GM19025 (cell line): Measurements from ENCODE around the gene SPTB.

ENCODE experiments used
- ATAC-seq: cut with Tn5 transposase; IDR thresholded peaks from one replicate; pipeline ENCODE4 v1.9.1; 2021; ENCODE audit warnings: mild to moderate bottlenecking, low read depth, moderate library complexity; ENCODE audit not compliant: unreplicated experiment

Gene SPTB

GRCh38 chr14:64855721-64856528 lies 23.8 kb downstream of the SPTB start:
- ATAC-seq = no peak

GRCh38 chr14:64850369-64851137 lies 29.2 kb downstream of the SPTB start:
- no peak for ATAC-seq

DNA sequence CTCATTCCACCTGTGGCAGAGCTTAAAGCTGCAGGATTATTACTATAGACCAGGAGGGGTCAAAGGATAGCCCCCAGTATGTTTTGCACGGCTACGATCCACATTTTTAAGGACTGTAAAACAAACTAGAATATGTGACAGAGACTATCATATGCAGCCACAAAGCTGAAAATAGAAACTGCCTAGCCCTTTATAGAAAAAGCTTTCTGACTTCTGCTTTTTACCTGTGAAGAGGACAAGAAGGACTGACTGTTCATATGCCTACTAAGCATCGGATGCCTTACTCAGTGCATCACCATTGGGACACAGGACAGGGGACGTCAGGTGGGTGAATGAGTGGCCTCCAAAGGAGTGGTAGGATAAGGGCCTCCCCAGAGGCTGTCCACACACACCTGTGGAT lies 29.8 kb downstream of the SPTB start:
- no peak for ATAC-seq

GRCh38 chr14:64848239-64848638 lies 31.5 kb downstream of the SPTB start:
- ATAC-seq = no peak

- no peak for ATAC-seq
Observed at GRCh38 chr14:64846319-64846718, 33.4 kb downstream of the SPTB start.

DNA sequence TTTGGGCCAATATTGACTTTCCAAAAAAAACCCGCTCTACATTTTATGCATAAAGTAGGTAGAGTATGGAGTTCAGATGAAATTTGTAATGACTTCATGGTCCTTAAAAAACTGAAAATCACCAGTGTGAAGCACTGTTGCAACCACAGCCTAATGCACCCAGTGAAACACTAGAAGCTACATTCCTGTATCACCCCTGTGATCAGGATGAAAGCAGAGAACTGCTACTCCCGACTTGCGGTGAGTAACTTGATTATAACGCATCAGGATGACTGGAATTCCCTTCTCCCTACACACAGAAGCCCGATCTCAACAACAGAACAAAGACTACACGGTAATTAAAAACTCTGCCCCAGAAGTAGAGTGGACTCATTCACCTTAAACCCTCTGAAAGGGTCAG lies 33.8 kb downstream of the SPTB start:
- ATAC-seq = no peak

DNA sequence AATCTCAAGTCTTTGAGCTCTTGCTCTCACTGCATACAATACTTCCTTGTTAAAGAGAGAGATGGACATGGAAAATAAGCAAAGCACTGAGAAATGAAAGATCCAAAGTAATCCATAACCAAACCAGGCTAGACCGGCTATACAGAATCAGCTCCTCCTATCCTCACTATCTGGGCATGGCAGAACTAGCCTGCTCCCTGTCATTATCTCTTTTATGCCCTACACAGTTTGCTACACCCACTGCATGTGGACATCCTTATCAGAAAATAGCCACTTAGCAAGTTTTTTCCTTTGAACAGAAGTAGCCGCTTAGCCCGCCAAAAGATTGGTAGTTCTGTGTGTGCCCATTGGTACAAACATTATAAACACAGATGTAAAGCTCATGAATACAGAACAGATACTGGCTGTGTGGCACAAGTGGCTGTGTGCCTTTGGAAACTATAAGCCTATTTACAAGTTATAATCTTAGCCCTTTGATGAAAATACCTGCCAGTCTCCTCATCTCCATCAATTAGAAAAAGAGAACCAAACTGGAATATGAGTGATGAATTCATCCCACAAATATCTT lies 34.7 kb downstream of the SPTB start:
- no peak for ATAC-seq

- ATAC-seq = no peak
Observed at GRCh38 chr14:64844272-64844671, 35.4 kb downstream of the SPTB start.

- ATAC-seq = no peak
Observed at GRCh38 chr14:64843548-64843947, 36.2 kb downstream of the SPTB start.

DNA sequence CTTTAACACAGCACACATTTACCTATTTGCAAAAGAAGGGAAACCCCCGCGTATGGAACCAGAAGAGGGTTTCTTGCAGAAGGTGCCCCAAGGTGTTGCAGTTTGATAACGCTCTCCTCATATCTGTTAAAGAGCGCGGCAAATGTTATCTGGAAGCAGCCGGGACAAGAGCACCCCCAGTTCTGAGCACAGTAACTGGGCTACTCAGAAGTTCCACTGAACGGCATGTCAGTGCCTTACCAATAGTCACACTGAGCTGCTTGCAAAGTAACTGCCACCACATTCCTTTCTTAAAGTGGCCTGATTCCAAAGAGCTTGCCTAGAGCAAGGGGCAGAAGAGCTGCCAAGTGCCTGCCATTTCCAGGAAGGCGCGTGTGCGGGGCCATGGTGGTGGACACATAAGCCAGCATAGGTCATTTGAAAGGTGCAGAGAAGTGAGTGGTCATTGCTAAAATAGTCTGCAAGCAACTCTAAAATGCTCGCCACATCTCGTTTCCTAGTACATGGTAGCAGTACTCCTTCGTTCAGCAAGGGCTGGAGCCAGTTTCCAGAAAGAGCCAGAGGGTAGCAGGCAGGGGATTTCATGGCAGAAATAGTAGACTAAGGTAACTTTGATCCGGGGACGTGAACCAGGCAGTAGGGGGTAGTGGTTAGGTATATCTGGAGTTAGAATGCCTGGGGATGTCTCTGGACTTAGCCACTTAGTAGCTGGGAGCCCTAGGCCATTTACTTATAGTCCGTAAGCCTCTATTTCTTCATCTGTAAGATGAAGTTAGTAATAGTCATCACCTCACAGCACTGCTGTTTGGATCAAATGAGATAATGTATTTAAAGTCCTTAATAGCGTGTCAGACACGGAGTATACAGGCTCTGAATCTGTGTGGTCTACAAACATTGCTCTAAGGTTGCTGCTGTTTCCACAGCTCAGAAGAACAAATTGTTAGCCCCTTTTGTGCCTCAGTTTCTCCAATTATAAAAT lies 37.6 kb downstream of the SPTB start:
- no peak for ATAC-seq

GRCh38 chr14:64841121-64841651 lies 38.5 kb downstream of the SPTB start:
- no peak for ATAC-seq

DNA sequence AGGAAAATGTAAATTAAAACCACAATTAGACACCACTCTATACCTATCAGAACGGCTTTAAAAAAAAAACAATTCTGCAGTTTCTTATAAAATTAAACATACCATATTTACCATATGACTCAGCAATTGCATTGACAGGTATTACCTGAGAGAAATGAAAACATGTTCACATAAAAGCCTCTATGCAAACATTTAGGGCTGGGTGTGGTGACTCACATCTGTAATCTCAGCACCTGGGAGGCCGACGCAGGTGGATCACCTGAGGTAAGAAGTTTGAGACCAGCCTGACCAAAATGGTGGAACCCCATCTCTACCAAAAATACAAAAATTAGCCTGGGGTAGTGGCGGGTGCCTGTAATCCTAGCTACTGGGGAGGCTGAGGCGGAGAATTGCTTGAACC lies 41.1 kb downstream of the SPTB start:
- ATAC-seq = no peak

GRCh38 chr14:64835431-64835830 lies 44.3 kb downstream of the SPTB start:
- ATAC-seq = no peak

- no peak for ATAC-seq
Observed at GRCh38 chr14:64834965-64835364, 44.7 kb downstream of the SPTB start.

DNA sequence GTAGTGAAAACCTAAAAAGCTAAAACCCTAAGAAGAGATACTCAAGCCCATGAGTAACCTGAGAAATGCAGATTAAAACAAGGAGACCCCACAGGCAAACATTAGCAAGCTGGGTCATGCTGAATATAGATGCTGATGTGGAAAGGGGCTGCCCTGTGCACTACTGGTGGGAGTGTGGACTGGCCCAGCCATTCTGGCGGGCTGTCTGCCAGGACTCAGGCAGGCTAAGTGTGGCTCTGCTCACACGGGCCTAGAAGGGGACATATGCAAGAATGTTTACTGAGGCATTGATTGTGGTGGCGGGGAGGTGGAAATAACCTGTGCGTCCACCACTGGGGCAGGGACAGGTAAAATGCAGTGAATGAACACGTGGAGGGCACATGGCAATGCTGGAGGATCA lies 48.3 kb downstream of the SPTB start:
- no peak for ATAC-seq

- ATAC-seq = no peak
Observed at GRCh38 chr14:64830961-64831360, 48.7 kb downstream of the SPTB start.

DNA sequence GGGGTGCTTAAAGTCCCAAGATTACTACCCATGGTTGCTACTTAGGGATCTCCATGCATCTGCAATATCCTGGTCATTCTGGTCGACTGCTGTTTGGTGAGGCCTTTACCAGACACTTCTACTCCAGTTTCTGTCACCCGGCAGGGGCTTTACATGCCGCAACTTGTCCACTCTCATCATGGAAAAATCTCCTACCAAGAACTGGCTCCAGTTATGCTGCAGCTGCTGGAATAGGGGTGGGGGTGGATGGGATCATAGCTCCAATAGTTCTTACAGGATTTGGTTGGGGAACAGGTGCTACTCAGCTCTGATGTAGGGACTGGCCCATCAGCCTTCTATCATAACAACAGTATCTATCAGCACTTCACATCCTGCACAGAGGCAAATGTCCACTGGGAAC lies 51.6 kb downstream of the SPTB start:
- no peak for ATAC-seq

DNA sequence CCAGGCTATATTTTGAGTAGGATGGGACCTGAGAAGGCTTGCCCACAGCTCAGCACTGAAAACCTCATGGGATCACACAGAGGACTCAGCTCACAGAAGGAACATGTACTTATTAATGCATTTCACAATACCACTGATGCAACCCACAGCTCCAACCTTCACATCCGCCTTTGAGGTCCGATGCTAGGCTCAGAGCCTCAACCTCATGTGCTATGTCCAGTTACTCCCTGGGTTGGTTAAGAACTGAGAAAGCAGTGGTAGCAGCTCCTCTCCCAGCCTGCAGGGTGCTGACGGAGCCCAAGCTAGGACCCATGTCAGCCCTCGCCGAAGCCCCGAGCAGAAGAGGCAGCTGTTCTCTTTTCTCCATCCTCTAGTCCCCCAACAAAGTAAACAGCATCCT lies 52.9 kb downstream of the SPTB start:
- ATAC-seq = no peak

GRCh38 chr14:64826333-64826732 lies 53.4 kb downstream of the SPTB start:
- ATAC-seq = no peak

GRCh38 chr14:64825509-64825908 lies 54.2 kb downstream of the SPTB start:
- ATAC-seq = no peak
